H1 (cell line): ENCODE results near the gene PLA1A. TPM values are rescaled to one million over a fixed set of nuclear protein-coding genes. Genes with fewer than 3 reads are reported as not detected.

Experiments used
- ATF3 ChIP-seq: IDR thresholded peaks from 2 replicates; pipeline ENCODE4 v1.6.1; 2011; ENCODE audit warnings: low read depth, mild to moderate bottlenecking, low read length; ENCODE audit not compliant: insufficient read depth
- CHD7 ChIP-seq: fragments of 300-600 bp; sonication (generic); IDR thresholded peaks from 2 replicates; pipeline ENCODE4 v1.7.1; 2012; ENCODE audit warnings: low read length, moderate library complexity, mild to moderate bottlenecking, inconsistent platforms; ENCODE audit not compliant: insufficient replicate concordance
- FOSL1 ChIP-seq: IDR thresholded peaks from 2 replicates; pipeline ENCODE4 v1.6.1; 2011; ENCODE audit warnings: mild to moderate bottlenecking, low read depth, low read length, moderate library complexity; ENCODE audit not compliant: insufficient read depth
- HDAC2 ChIP-seq, 2 experiments: fragments of 300-600 bp in 1 of 2; sonication (generic) in 1 of 2; IDR thresholded peaks; 2 replicates each; pipeline ENCODE4 v1.6.1; 2011 to 2012; ENCODE audit warnings: low read depth in 2 of 2, low read length in 2 of 2, mild to moderate bottlenecking in 2 of 2, moderate library complexity in 2 of 2, borderline replicate concordance in 1 of 2, inconsistent platforms in 1 of 2
- JUND ChIP-seq: IDR thresholded peaks from 2 replicates; pipeline ENCODE4 v1.6.1; 2011; ENCODE audit warnings: mild to moderate bottlenecking, improper control_type of control experiment, low read length
- MAFK ChIP-seq: IDR thresholded peaks from 2 replicates; pipeline ENCODE4 v1.6.1; 2012; ENCODE audit warnings: low read depth, mild to moderate bottlenecking, improper control_type of control experiment, low read length
- POLR2AphosphoS5 ChIP-seq: IDR thresholded peaks from 2 replicates; pipeline ENCODE4 v1.6.1; 2011; ENCODE audit warnings: low read depth, low read length
- SP4 ChIP-seq: IDR thresholded peaks from 2 replicates; pipeline ENCODE4 v1.6.1; 2012; ENCODE audit warnings: low read length, inconsistent platforms
- TAF7 ChIP-seq: optimal IDR thresholded peaks from 2 replicates; pipeline ENCODE3; 2011; ENCODE audit warnings: low read depth, mild to moderate bottlenecking, inconsistent platforms, low read length, moderate library complexity, borderline replicate concordance
- TBP ChIP-seq: IDR thresholded peaks from 2 replicates; pipeline ENCODE4 v1.6.1; 2011; ENCODE audit warnings: low read depth, low read length, improper control_type of control experiment
- polyA plus RNA-seq, 7 experiments: library from polyadenylated mRNA; depleted of rRNA in 3 of 7; stranded (reverse) in 5 of 7; unstranded in 2 of 7; fragments of >200 nt in 5 of 7; fragments of 200-250 nt in 2 of 7; gene quantifications; 1 replicate in 5 of 7; 2 replicates in 1 of 7; 4 replicates in 1 of 7; pipeline versions ENCODE4 v1.2.1 to v1.2.3, GENCODE V29; 2011 to 2013; ENCODE audit warnings: missing spikeins in 2 of 7, mixed read lengths in 2 of 7
- total RNA-seq: library from RNA; stranded (reverse); fragmentation: NEBNext Ultra II Directional; extraction: Animal tissue kit (Norgen Biotek cat#: 25700); gene quantifications from 2 replicates; pipeline ENCODE4 v1.2.1, GENCODE V29; 2021
- TF ChIP-seq, protein P1 (sequence below): IDR thresholded peaks from 2 replicates; pipeline ENCODE4 v1.6.1; 2012; ENCODE audit warnings: inconsistent platforms

Gene PLA1A
- total and polyA plus RNA-seq, 2 of the 8 experiments (the other 6 are each of a cell fraction or from before 2014, with no cell fraction given) = not detected

GRCh38 chr3:119557877-119558269 lies 39.8 kb upstream of the PLA1A start (continued):
- TF ChIP-seq CHD7 (no peak), MAFK (no peak), ATF3 (no peak), JUND (no peak), TBP (no peak), POLR2AphosphoS5 (no peak), FOSL1 (no peak), SP4 (no peak), HDAC2 (IDR thresholded peaks at IDR 0.05; ENCODE audit: borderline replicate concordance in 1 of 2, low read depth in 2 of 2, low read length in 2 of 2) (no peak), TAF7 (no peak)
- TF ChIP-seq, protein P1, sequence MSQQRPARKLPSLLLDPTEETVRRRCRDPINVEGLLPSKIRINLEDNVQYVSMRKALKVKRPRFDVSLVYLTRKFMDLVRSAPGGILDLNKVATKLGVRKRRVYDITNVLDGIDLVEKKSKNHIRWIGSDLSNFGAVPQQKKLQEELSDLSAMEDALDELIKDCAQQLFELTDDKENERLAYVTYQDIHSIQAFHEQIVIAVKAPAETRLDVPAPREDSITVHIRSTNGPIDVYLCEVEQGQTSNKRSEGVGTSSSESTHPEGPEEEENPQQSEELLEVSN = no peak
